ENCODE data around the gene MALAT1. TPM values are rescaled to one million over a fixed set of nuclear protein-coding genes. Genes with fewer than 3 reads are reported as not detected.
"Not testable (repeated sequence)": the region's sequence is repeated elsewhere in the genome, so short reads cannot be mapped to it uniquely, and the experiment has no call there.

Gene MALAT1
- total RNA-seq, 1 donor from 2014 or later, result 9,030 TPM

- no peak overlapping the region for H3K27ac Mint-ChIP-seq
- no peak for TF ChIP-seq CTCF (IDR thresholded peaks at IDR 0.05)
- TF ChIP-seq EZH2 (IDR thresholded peaks at IDR 0.05), result no peak
- TF ChIP-seq EZH2phosphoT487 (IDR thresholded peaks at IDR 0.05), result no peak
- H3K27me3 Mint-ChIP-seq (ENCODE audit: insufficient read depth, low read depth), result peaks cover 33% of the 10 kb centered on the region
- DNase-seq (ENCODE audit: low spot score), result no peak
- H3K9me3 Mint-ChIP-seq, result peaks cover 4% of the 10 kb centered on the region
- Histone ChIP-seq H3K9ac (peak overlapping the region; percentile 100), H3K79me2 (ENCODE audit: low read depth) (peaks cover 83% of the 10 kb centered on the region), H3K27ac (peak overlapping the region; percentile 67), H4K20me1 (ENCODE audit: low read depth) (peaks cover 74% of the 10 kb centered on the region), H3K4me2 (peak overlapping the region; percentile 98), H3K36me3 (peaks cover 57% of the 10 kb centered on the region), H3K4me1 (peaks cover 7% of the 10 kb centered on the region), H3F3A (ENCODE audit: low read depth) (peaks cover 83% of the 10 kb centered on the region), H3K27me3 (no peaks in the 10 kb centered on the region), H2AFZ (replicated peaks) (no peak overlapping the region), H3K9me3 (ENCODE audit: low read depth) (no peaks in the 10 kb centered on the region), H3K4me3 (peak overlapping the region; percentile 93)
- H3K4me3 Mint-ChIP-seq, result no peak overlapping the region
- H3K36me3 Mint-ChIP-seq, result peaks cover 27% of the 10 kb centered on the region
- peaks cover 40% of the 10 kb centered on the region for H3K4me1 Mint-ChIP-seq
These were observed 6.8 kb downstream of the MALAT1 start for GRCh38 chr11:65505466-65506289.

DNA sequence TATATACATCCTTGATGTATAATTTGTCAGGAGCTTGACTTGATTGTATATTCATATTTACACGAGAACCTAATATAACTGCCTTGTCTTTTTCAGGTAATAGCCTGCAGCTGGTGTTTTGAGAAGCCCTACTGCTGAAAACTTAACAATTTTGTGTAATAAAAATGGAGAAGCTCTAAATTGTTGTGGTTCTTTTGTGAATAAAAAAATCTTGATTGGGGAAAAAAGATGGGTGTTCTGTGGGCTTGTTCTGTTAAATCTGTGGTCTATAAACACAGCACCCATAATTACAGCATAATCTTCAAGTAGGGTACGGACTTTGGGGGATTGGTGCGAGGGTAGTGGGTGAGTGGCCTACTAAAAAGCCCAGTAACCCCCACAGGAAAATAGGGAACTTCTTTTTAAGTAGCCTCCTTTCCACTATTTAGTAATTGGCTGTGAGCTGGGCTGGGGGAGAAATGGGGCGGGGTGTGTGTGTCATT, 7.5 kb downstream of the MALAT1 start:
- Histone ChIP-seq H3K9me3 (ENCODE audit: low read depth) (no peaks in the 10 kb centered on the region), H3K4me2 (peak overlapping the region; percentile 98), H3K9ac (peak overlapping the region; percentile 100), H3K4me3 (peak overlapping the region; percentile 93), H2AFZ (replicated peaks) (no peak overlapping the region), H3K79me2 (ENCODE audit: low read depth) (peaks cover 76% of the 10 kb centered on the region), H4K20me1 (ENCODE audit: low read depth) (peaks cover 67% of the 10 kb centered on the region), H3K36me3 (peaks cover 50% of the 10 kb centered on the region), H3F3A (ENCODE audit: low read depth) (peaks cover 76% of the 10 kb centered on the region), H3K4me1 (peaks cover 7% of the 10 kb centered on the region), H3K27ac (peak overlapping the region; percentile 67), H3K27me3 (no peaks in the 10 kb centered on the region)
- Mint-ChIP-seq H3K9me3 (peaks cover 2% of the 10 kb centered on the region), H3K27me3 (ENCODE audit: insufficient read depth, low read depth) (peaks cover 33% of the 10 kb centered on the region), H3K27ac (peak overlapping the region; percentile 57), H3K4me3 (no peak overlapping the region), H3K36me3 (peaks cover 27% of the 10 kb centered on the region), H3K4me1 (peaks cover 41% of the 10 kb centered on the region)
- DNase-seq (ENCODE audit: low spot score), result no peak
- TF ChIP-seq CTCF (IDR thresholded peaks at IDR 0.05), result no peak
- no peak for TF ChIP-seq EZH2phosphoT487 (IDR thresholded peaks at IDR 0.05)
- TF ChIP-seq EZH2 (IDR thresholded peaks at IDR 0.05), result no peak

DNA sequence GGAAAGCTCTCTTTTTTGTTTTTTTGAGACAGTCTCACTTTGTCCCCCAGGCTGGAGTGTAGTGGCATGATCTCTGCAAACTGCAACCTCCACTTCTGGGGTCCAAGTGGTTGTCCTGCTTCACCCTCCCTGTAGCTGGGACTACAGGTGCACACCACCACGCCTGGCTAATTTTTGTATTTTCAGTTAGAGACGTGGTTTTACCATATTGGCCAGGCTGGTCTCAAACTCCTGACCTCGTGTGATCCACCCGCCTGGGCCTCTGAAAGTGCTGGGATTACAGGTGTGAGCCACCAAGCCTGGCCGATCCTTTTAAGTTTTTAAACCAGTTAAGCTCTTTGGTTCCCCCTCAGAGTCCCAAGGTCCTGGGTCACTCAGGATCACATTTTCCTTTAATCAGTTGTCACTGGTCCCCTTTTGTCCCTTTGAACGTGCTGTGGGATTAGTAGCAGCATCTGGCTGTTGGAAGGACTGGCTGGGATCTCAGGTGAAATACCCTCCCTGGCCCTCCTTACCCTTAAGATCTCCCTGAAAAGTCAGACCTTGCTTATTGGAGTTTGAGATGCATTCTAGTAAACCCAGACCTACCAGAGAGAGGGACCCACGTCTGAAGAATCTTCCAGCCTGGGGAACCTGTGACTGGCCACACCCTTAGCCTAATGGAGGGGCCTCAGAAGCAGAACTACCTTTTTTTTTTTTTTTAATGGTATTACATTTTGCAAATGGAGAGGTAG, 8.1 kb downstream of the MALAT1 start:
- TF ChIP-seq CTCF (IDR thresholded peaks at IDR 0.05), result no peak
- no peak for TF ChIP-seq EZH2phosphoT487 (IDR thresholded peaks at IDR 0.05)
- TF ChIP-seq EZH2 (IDR thresholded peaks at IDR 0.05), result no peak
- H3K4me2 ChIP-seq, result peak overlapping the region; percentile 98
- Mint-ChIP-seq H3K9me3 (no peaks in the 10 kb centered on the region), H3K4me1 (peaks cover 41% of the 10 kb centered on the region), H3K27me3 (ENCODE audit: insufficient read depth, low read depth) (peaks cover 33% of the 10 kb centered on the region), H3K27ac (peak overlapping the region; percentile 57), H3K4me3 (no peak overlapping the region), H3K36me3 (peaks cover 27% of the 10 kb centered on the region)
- H3K27ac ChIP-seq, result peak overlapping the region; percentile 67
- no peak overlapping the region for H2AFZ ChIP-seq (replicated peaks)
- H3K4me1 ChIP-seq, result peaks cover 7% of the 10 kb centered on the region
- H3K79me2 ChIP-seq (ENCODE audit: low read depth), result peaks cover 70% of the 10 kb centered on the region
- peaks cover 70% of the 10 kb centered on the region for H3F3A ChIP-seq (ENCODE audit: low read depth)
- H3K36me3 ChIP-seq, result peaks cover 44% of the 10 kb centered on the region
- peak; percentile 79 for DNase-seq (ENCODE audit: low spot score)
- no peaks in the 10 kb centered on the region for H3K9me3 ChIP-seq (ENCODE audit: low read depth)
- H3K9ac ChIP-seq, result peak overlapping the region; percentile 100
- H3K27me3 ChIP-seq, result no peaks in the 10 kb centered on the region
- H3K4me3 ChIP-seq, result peak overlapping the region; percentile 93
- H4K20me1 ChIP-seq (ENCODE audit: low read depth), result peaks cover 61% of the 10 kb centered on the region

- H3K4me3 ChIP-seq, result not testable (repeated sequence)
These were observed 13.5 kb downstream of the MALAT1 start for GRCh38 chr11:65512311-65512710.

More at GRCh38 chr11:65512311-65512710, 13.5 kb downstream of the MALAT1 start:
- not testable (repeated sequence) for H3K9ac ChIP-seq; H3K4me1 ChIP-seq; H4K20me1 ChIP-seq (ENCODE audit: low read depth); H3K36me3 Mint-ChIP-seq; H3K27ac Mint-ChIP-seq; H3K9me3 Mint-ChIP-seq; DNase-seq (ENCODE audit: low spot score); H3K4me3 Mint-ChIP-seq; H3K27ac ChIP-seq; H3K36me3 ChIP-seq; H3K4me2 ChIP-seq; H2AFZ ChIP-seq (replicated peaks); H3K9me3 ChIP-seq (ENCODE audit: low read depth); H3K27me3 ChIP-seq
- peaks cover 19% of the 10 kb centered on the region for H3F3A ChIP-seq (ENCODE audit: low read depth)
- peaks cover 16% of the 10 kb centered on the region for H3K79me2 ChIP-seq (ENCODE audit: low read depth)
- Mint-ChIP-seq H3K4me1 (peaks cover 14% of the 10 kb centered on the region), H3K27me3 (ENCODE audit: insufficient read depth, low read depth) (peaks cover 13% of the 10 kb centered on the region)

All from neural progenitor cell (in vitro differentiated cells).